GM12873 (cell line): ENCODE data around the gene SRP14.

Source experiments
- CTCF ChIP-seq: IDR thresholded peaks from 2 replicates; pipeline ENCODE4 v1.5.1; 2012; ENCODE audit warnings: low read depth, mild to moderate bottlenecking, moderate library complexity, low read length, control low read depth; ENCODE audit not compliant: insufficient read depth; ENCODE audit errors: missing control alignments

Gene SRP14

GRCh38 chr15:40070166-40070557 is 31.2 kb upstream of the SRP14 start:
- TF ChIP-seq CTCF = no peak

- no peak for TF ChIP-seq CTCF
Measured at GRCh38 chr15:40069178-40070165, 30.5 kb upstream of the SRP14 start.

- TF ChIP-seq CTCF = no peak
Measured at GRCh38 chr15:40067921-40068624, 29.1 kb upstream of the SRP14 start.

- no peak for TF ChIP-seq CTCF
Measured at GRCh38 chr15:40066589-40066988, 27.6 kb upstream of the SRP14 start.

- TF ChIP-seq CTCF = no peak
Measured at GRCh38 chr15:40065166-40065565, 26.2 kb upstream of the SRP14 start.

GRCh38 chr15:40064231-40064894 is 25.4 kb upstream of the SRP14 start:
- no peak for TF ChIP-seq CTCF

GRCh38 chr15:40063563-40064011 is 24.6 kb upstream of the SRP14 start:
- no peak for TF ChIP-seq CTCF
